HUES48 (cell line): ENCODE measurements around the gene FITM1.

Experiments used
- H3K27ac ChIP-seq: one replicate; pipeline ENCODE4 v1.7.0; 2013; ENCODE audit warnings: low read depth, low read length, inconsistent platforms
- H3K27me3 ChIP-seq: 2 replicates; pipeline ENCODE4 v1.6.1; 2013; ENCODE audit warnings: mild to moderate bottlenecking, low read length; ENCODE audit not compliant: control insufficient read depth, insufficient read depth
- H3K36me3 ChIP-seq: 2 replicates; pipeline ENCODE4 v1.6.1; 2013; ENCODE audit warnings: low read length; ENCODE audit not compliant: control insufficient read depth, insufficient read depth
- H3K4me1 ChIP-seq: 2 replicates; pipeline ENCODE4 v1.6.1; 2013; ENCODE audit warnings: mild to moderate bottlenecking, low read length; ENCODE audit not compliant: control insufficient read depth, insufficient read depth
- H3K4me3 ChIP-seq: 2 replicates; pipeline ENCODE4 v1.5.1; 2013; ENCODE audit warnings: mild to moderate bottlenecking, low read depth, low read length
- H3K9ac ChIP-seq: 2 replicates; pipeline ENCODE4 v1.6.1; 2013; ENCODE audit warnings: mild to moderate bottlenecking, low read depth, low read length, moderate library complexity
- H3K9me3 ChIP-seq: 2 replicates; pipeline ENCODE4 v1.6.1; 2013; ENCODE audit warnings: low read length; ENCODE audit not compliant: control insufficient read depth, insufficient read depth

FITM1 gene

GRCh38 chr14:24155100-24155499, 24.6 kb downstream of the FITM1 start:
- H3K27me3 ChIP-seq = no peaks in the 10 kb centered on the region
- H3K4me3 ChIP-seq = no peak overlapping the region
- peaks cover 80% of the 10 kb centered on the region for H3K36me3 ChIP-seq
- H3K9ac ChIP-seq = no peak overlapping the region
- H3K4me1 ChIP-seq = no peaks in the 10 kb centered on the region
- H3K27ac ChIP-seq = no peak overlapping the region
- no peaks in the 10 kb centered on the region for H3K9me3 ChIP-seq

- Histone ChIP-seq H3K4me1 (peaks cover 10% of the 10 kb centered on the region; the same call in 1 of the 2 replicates), H3K36me3 (peaks cover 70% of the 10 kb centered on the region)
Measured at GRCh38 chr14:24156840-24157239, 26.4 kb downstream of the FITM1 start.

GRCh38 chr14:24157331-24157730, 26.9 kb downstream of the FITM1 start:
- no peak overlapping the region for H3K27ac ChIP-seq

More at GRCh38 chr14:24156840-24157239, 26.4 kb downstream of the FITM1 start:
- H3K4me3 ChIP-seq = no peak overlapping the region
- no peaks in the 10 kb centered on the region for H3K9me3 ChIP-seq
- H3K9ac ChIP-seq = no peak overlapping the region
- no peaks in the 10 kb centered on the region for H3K27me3 ChIP-seq
- H3K27ac ChIP-seq = no peak overlapping the region

GRCh38 chr14:24159777-24160498, 29.5 kb downstream of the FITM1 start:
- Histone ChIP-seq H3K4me1 (peaks cover 11% of the 10 kb centered on the region; the same call in 1 of the 2 replicates), H3K4me3 (no peak overlapping the region), H3K9ac (no peak overlapping the region), H3K9me3 (no peaks in the 10 kb centered on the region), H3K27me3 (no peaks in the 10 kb centered on the region), H3K27ac (no peak overlapping the region), H3K36me3 (peaks cover 63% of the 10 kb centered on the region)

More at GRCh38 chr14:24157331-24157730, 26.9 kb downstream of the FITM1 start:
- Histone ChIP-seq H3K9me3 (no peaks in the 10 kb centered on the region), H3K4me3 (no peak overlapping the region), H3K27me3 (no peaks in the 10 kb centered on the region), H3K36me3 (peaks cover 65% of the 10 kb centered on the region), H3K9ac (no peak overlapping the region), H3K4me1 (peaks cover 11% of the 10 kb centered on the region; the same call in 1 of the 2 replicates)

- no peak overlapping the region for H3K9ac ChIP-seq
- no peak overlapping the region for H3K27ac ChIP-seq
- no peak overlapping the region for H3K4me3 ChIP-seq
- no peaks in the 10 kb centered on the region for H3K9me3 ChIP-seq
- peaks cover 11% of the 10 kb centered on the region; the same call in 1 of the 2 replicates for H3K4me1 ChIP-seq
- no peaks in the 10 kb centered on the region for H3K27me3 ChIP-seq
- H3K36me3 ChIP-seq = peaks cover 63% of the 10 kb centered on the region
Measured at GRCh38 chr14:24160499-24160849, 30.0 kb downstream of the FITM1 start.

- no peaks in the 10 kb centered on the region for H3K9me3 ChIP-seq
- peaks cover 63% of the 10 kb centered on the region for H3K36me3 ChIP-seq
- H3K9ac ChIP-seq = no peak within 1 kb of the TSS
- H3K4me3 ChIP-seq = peak within 1 kb of the TSS; percentile 57
- peaks cover 11% of the 10 kb centered on the region; the same call in 1 of the 2 replicates for H3K4me1 ChIP-seq
- H3K27me3 ChIP-seq = no peaks in the 10 kb centered on the region
- peak within 1 kb of the TSS; percentile 30 for H3K27ac ChIP-seq
Measured at GRCh38 chr14:24160850-24161804, 30.7 kb downstream of the FITM1 start, which contains the start of gene IRF9. Gene IRF9 (plus strand): TSS chr14:24161265. CDS start chr14:24162145, 880 bp downstream.

GRCh38 chr14:24162093-24162492, 31.6 kb downstream of the FITM1 start:
- peaks cover 11% of the 10 kb centered on the region; the same call in 1 of the 2 replicates for H3K4me1 ChIP-seq
- H3K27me3 ChIP-seq = no peaks in the 10 kb centered on the region
- H3K9me3 ChIP-seq = no peaks in the 10 kb centered on the region
- H3K36me3 ChIP-seq = peaks cover 56% of the 10 kb centered on the region
- H3K4me3 ChIP-seq = no peak overlapping the region
- no peak overlapping the region for H3K9ac ChIP-seq
- no peak overlapping the region for H3K27ac ChIP-seq

- Histone ChIP-seq H3K27ac (no peak overlapping the region), H3K27me3 (no peaks in the 10 kb centered on the region), H3K4me3 (no peak overlapping the region), H3K36me3 (peaks cover 39% of the 10 kb centered on the region), H3K9me3 (no peaks in the 10 kb centered on the region), H3K9ac (no peak overlapping the region), H3K4me1 (peaks cover 11% of the 10 kb centered on the region; the same call in 1 of the 2 replicates)
Measured at GRCh38 chr14:24164518-24164991, 34.1 kb downstream of the FITM1 start.

- H3K9me3 ChIP-seq = no peaks in the 10 kb centered on the region
- peaks cover 27% of the 10 kb centered on the region for H3K36me3 ChIP-seq
- H3K27ac ChIP-seq = no peak overlapping the region
- no peaks in the 10 kb centered on the region for H3K27me3 ChIP-seq
- H3K4me1 ChIP-seq = peaks cover 9% of the 10 kb centered on the region; the same call in 1 of the 2 replicates
- no peak overlapping the region for H3K9ac ChIP-seq
- H3K4me3 ChIP-seq = no peak overlapping the region
Measured at GRCh38 chr14:24165785-24166184, 35.3 kb downstream of the FITM1 start.

GRCh38 chr14:24167469-24168114, 37.1 kb downstream of the FITM1 start:
- H3K4me1 ChIP-seq = 0 out of 2 replicates have a peak, but pooled peaks cover 6% of the 10 kb centered on the region
- no peak overlapping the region for H3K9ac ChIP-seq
- no peaks in the 10 kb centered on the region for H3K27me3 ChIP-seq
- no peak overlapping the region for H3K4me3 ChIP-seq
- H3K36me3 ChIP-seq = peaks cover 26% of the 10 kb centered on the region
- no peaks in the 10 kb centered on the region for H3K9me3 ChIP-seq
- no peak overlapping the region for H3K27ac ChIP-seq
